ENCODE results near the gene MCCC1. TPM values are rescaled to one million over a fixed set of nuclear protein-coding genes. Genes with fewer than 3 reads are reported as not detected.
A peak's percentile ranks its signal among the peaks of the same experiment; 100 is the strongest.

MCCC1 gene
- 25.2 and 31.6 TPM in 2 replicates for total RNA-seq

GRCh38 chr3:183099026-183099837, at the start of gene MCCC1:
Gene MCCC1, minus strand, starts transcription at chr3:183099496. Its CDS starts 56 bp downstream, at chr3:183099440.
- Mint-ChIP-seq H3K27ac (peak within 1 kb of the TSS; percentile 91), H3K27me3 (no peaks in the 10 kb centered on the region), H3K9me3 (no peaks in the 10 kb centered on the region), H3K4me1 (peaks cover 34% of the 10 kb centered on the region), H3K4me3 (peak within 1 kb of the TSS; percentile 97), H3K36me3 (ENCODE audit: low read depth) (peaks cover 19% of the 10 kb centered on the region)
- ChIA-PET CTCF (interaction anchor here (1.0 to 1.5 kb wide), 4 partner anchors 13 to 286 kb away, joined by 4 to 6 read pairs (median 4); no protein-coding TSS in a partner anchor), POLR2A (interaction anchor here (0.6 to 1.2 kb wide), 4 partner anchors 12 to 193 kb away, joined by 3 to 6 read pairs (median 4); no protein-coding TSS in a partner anchor)
- no peak for TF ChIP-seq CTCF (IDR thresholded peaks at IDR 0.05)
- peak; percentile 91 for DNase-seq
- ATAC-seq (ENCODE audit: low read depth), result peak; percentile 96
- intact Hi-C loops (cut with micrococcal nuclease), result loop anchor here (1.0 to 10.0 kb wide), 7 partner anchors 17 to 537 kb away; partner anchors contain the start of genes ATP11B, DCUN1D1 and LAMP3

GRCh38 chr3:183148056-183148455, 48.8 kb upstream of the MCCC1 start:
- ChIA-PET CTCF (interaction anchor here (1.0 kb wide), 1 partner anchor 25 kb away, joined by 4 read pairs; no protein-coding TSS in a partner anchor), POLR2A (interaction anchor here (0.5 kb wide), 1 partner anchor 11 kb away, joined by 5 read pairs; no protein-coding TSS in a partner anchor)
- no peak for TF ChIP-seq CTCF (IDR thresholded peaks at IDR 0.05)
- no peaks in the 10 kb centered on the region for H3K36me3 Mint-ChIP-seq (ENCODE audit: low read depth)
- intact Hi-C loops (cut with micrococcal nuclease), result no loop called here
- no peak for ATAC-seq (ENCODE audit: low read depth)
- H3K4me1 Mint-ChIP-seq, result peaks cover 7% of the 10 kb centered on the region
- H3K27ac Mint-ChIP-seq, result no peak overlapping the region
- H3K4me3 Mint-ChIP-seq, result no peak overlapping the region
- DNase-seq, result no peak
- H3K9me3 Mint-ChIP-seq, result peaks cover 3% of the 10 kb centered on the region
- H3K27me3 Mint-ChIP-seq, result peaks cover 76% of the 10 kb centered on the region

- H3K27ac Mint-ChIP-seq, result no peak overlapping the region
- ChIA-PET CTCF (no interaction called here), POLR2A (interaction anchor here (0.6 kb wide), 1 partner anchor 18 kb away, joined by 3 read pairs; the partner anchor contains the start of gene LAMP3)
- no peaks in the 10 kb centered on the region for H3K4me1 Mint-ChIP-seq
- ATAC-seq (ENCODE audit: low read depth) (no peak), DNase-seq (no peak)
- no peaks in the 10 kb centered on the region for H3K36me3 Mint-ChIP-seq (ENCODE audit: low read depth)
- H3K27me3 Mint-ChIP-seq, result peaks cover 77% of the 10 kb centered on the region
- TF ChIP-seq CTCF (IDR thresholded peaks at IDR 0.05), result no peak
- peaks cover 3% of the 10 kb centered on the region for H3K9me3 Mint-ChIP-seq
- no peak overlapping the region for H3K4me3 Mint-ChIP-seq
- intact Hi-C loops (cut with micrococcal nuclease), result no loop called here
These were observed 45.1 kb upstream of the MCCC1 start for GRCh38 chr3:183144363-183144762.

- CTCF ChIA-PET, result no interaction called here
- H3K36me3 Mint-ChIP-seq (ENCODE audit: low read depth), result no peaks in the 10 kb centered on the region
- no peak for ATAC-seq (ENCODE audit: low read depth)
- H3K4me1 Mint-ChIP-seq, result no peaks in the 10 kb centered on the region
- no peak for TF ChIP-seq CTCF (IDR thresholded peaks at IDR 0.05)
- no peak overlapping the region for H3K27ac Mint-ChIP-seq
- no peak for DNase-seq
- H3K4me3 Mint-ChIP-seq, result no peak overlapping the region
- intact Hi-C loops (cut with micrococcal nuclease), result no loop called here
- peaks cover 76% of the 10 kb centered on the region for H3K27me3 Mint-ChIP-seq
- POLR2A ChIA-PET, result no interaction called here
- no peaks in the 10 kb centered on the region for H3K9me3 Mint-ChIP-seq
These were observed 42.9 kb upstream of the MCCC1 start for GRCh38 chr3:183142199-183142598.

GRCh38 chr3:183134844-183135243, 35.5 kb upstream of the MCCC1 start:
- POLR2A ChIA-PET, result interaction anchor here (0.6 kb wide), 1 partner anchor 16 kb away, joined by 10 read pairs; no protein-coding TSS in a partner anchor
- Mint-ChIP-seq H3K36me3 (ENCODE audit: low read depth) (no peaks in the 10 kb centered on the region), H3K9me3 (no peaks in the 10 kb centered on the region), H3K4me3 (no peak overlapping the region), H3K27me3 (peaks cover 61% of the 10 kb centered on the region), H3K4me1 (no peaks in the 10 kb centered on the region), H3K27ac (no peak overlapping the region)
- no peak for TF ChIP-seq CTCF (IDR thresholded peaks at IDR 0.05)
- intact Hi-C loops (cut with micrococcal nuclease), result no loop called here
- ATAC-seq (ENCODE audit: low read depth) (no peak), DNase-seq (no peak)
- CTCF ChIA-PET, result interaction anchor here (2.2 kb wide), 1 partner anchor 12 kb away, joined by 9 read pairs; no protein-coding TSS in a partner anchor

All from activated B cell treated with CpG ODN at 0.5 μM for 24 hours (primary cell).